GM12878 (cell line): ENCODE data around the gene ARMCX6. TPM values are rescaled to one million over a fixed set of nuclear protein-coding genes. Genes with fewer than 3 reads are reported as not detected.

Source experiments
- ASH2L ChIP-seq: fragments of 300-600, 200-600 bp; sonication (generic); IDR thresholded peaks from 2 replicates; pipeline ENCODE4 v1.6.1; 2017; ENCODE audit warnings: low read depth, mild to moderate bottlenecking, borderline replicate concordance
- ATF3 ChIP-seq: IDR thresholded peaks from 2 replicates; pipeline ENCODE4 v1.6.1; 2011; ENCODE audit warnings: low read depth, mild to moderate bottlenecking, low read length, moderate library complexity, borderline replicate concordance; ENCODE audit errors: extremely low read depth
- BCLAF1 ChIP-seq: fragments of 450-650 bp; IDR thresholded peaks from 2 replicates; pipeline ENCODE4 v1.6.1; 2017; ENCODE audit warnings: antibody characterized with exemption, mild to moderate bottlenecking, moderate library complexity
- CTCF ChIP-seq, 3 experiments: IDR thresholded peaks in 2 of 3; conservative IDR thresholded peaks in 1 of 3; 2 replicates each; pipeline ENCODE4 v1.5.1; 2011; ENCODE audit warnings: low read depth in 3 of 3, low read length in 3 of 3, mild to moderate bottlenecking in 3 of 3, control low read depth in 2 of 3, moderate library complexity in 2 of 3, inconsistent platforms in 1 of 3, mixed read lengths in 1 of 3; ENCODE audit not compliant: control insufficient read depth in 2 of 3, insufficient read depth in 1 of 3; ENCODE audit errors: extremely low read depth in 1 of 3
- KDM1A ChIP-seq: fragments of 200-600 bp; sonication (generic); IDR thresholded peaks from 2 replicates; pipeline ENCODE4 v1.6.1; 2016; ENCODE audit warnings: borderline replicate concordance
- MTA2 ChIP-seq: fragments of 450-650 bp; IDR thresholded peaks from 2 replicates; pipeline ENCODE4 v1.6.1; 2016; ENCODE audit warnings: low read depth, mild to moderate bottlenecking, moderate library complexity
- NFIC ChIP-seq: IDR thresholded peaks from 2 replicates; pipeline ENCODE4 v1.6.1; 2012; ENCODE audit warnings: low read depth, mild to moderate bottlenecking, inconsistent platforms, low read length, moderate library complexity
- NKRF ChIP-seq: fragments of 450-650 bp; conservative IDR thresholded peaks from 2 replicates; pipeline ENCODE4 v1.6.1; 2017; ENCODE audit warnings: mild to moderate bottlenecking, moderate library complexity
- RFX5 ChIP-seq: IDR thresholded peaks from 2 replicates; pipeline ENCODE4 v1.6.1; 2011; ENCODE audit warnings: low read depth, low read length, improper control_type of control experiment
- SIN3A ChIP-seq: IDR thresholded peaks from 2 replicates; pipeline ENCODE4 v1.6.1; 2012; ENCODE audit warnings: low read depth, low read length, improper control_type of control experiment
- SRF ChIP-seq, 2 experiments: IDR thresholded peaks; 2 replicates each; pipeline ENCODE4 v1.6.1; 2011; ENCODE audit warnings: low read depth in 2 of 2, low read length in 2 of 2, mild to moderate bottlenecking in 1 of 2, moderate library complexity in 1 of 2
- polyA plus RNA-seq, 11 experiments: library from polyadenylated mRNA; depleted of rRNA in 4 of 11; unstranded in 6 of 11; stranded (reverse) in 5 of 11; fragments of >200 nt; fragmentation: Nextera tagmentation in 4 of 11; fragmentation: Illumina TruSeq in 1 of 11; extraction: Ambion mirVana in 4 of 11; extraction: Trizol in 1 of 11; gene quantifications; 1 replicate in 1 of 11; 2 replicates in 10 of 11; pipeline versions ENCODE4 v1.2.1 to v1.2.3, GENCODE V29; 2011 to 2016; ENCODE audit warnings: inconsistent platforms in 2 of 11, missing spikeins in 2 of 11, low read depth in 1 of 11
- total RNA-seq, 4 experiments: library from RNA; depleted of rRNA in 3 of 4; stranded (reverse); fragments of >200 nt in 3 of 4; fragmentation: Illumina TruSeq in 1 of 4; extraction: Trizol in 1 of 4; gene quantifications; 2 replicates each; pipeline versions ENCODE4 v1.2.1 to v1.2.3, GENCODE V29; 2013 to 2021

ARMCX6 gene
- total and polyA plus RNA-seq, 10 of the 15 experiments (the other 5 are each of a cell fraction or from before 2014, with no cell fraction given) = 34.7 to 72.3 (median 48.6) TPM

GRCh38 chrX:101617211-101618191, at the start of gene ARMCX6 (continued):
- TF ChIP-seq CTCF (IDR thresholded peaks at IDR 0.05 in 2 of 3, conservative IDR thresholded peaks at IDR 0.05 in 1 of 3; ENCODE audit: control insufficient read depth in 2 of 3, extremely low read depth in 1 of 3, insufficient read depth in 1 of 3, low read depth in 3 of 3, low read length in 3 of 3) = peak; percentile 28 to 51 (median 42); a peak in 4 of 6 replicates
- no peak for TF ChIP-seq NKRF
- no peak for TF ChIP-seq MTA2
- TF ChIP-seq SRF (IDR thresholded peaks at IDR 0.05; ENCODE audit: low read depth in 2 of 2, low read length in 2 of 2) = no peak
- TF ChIP-seq SIN3A = no peak
- no peak for TF ChIP-seq KDM1A
- TF ChIP-seq BCLAF1 = no peak
- no peak for TF ChIP-seq NFIC
- TF ChIP-seq ATF3 = peak; percentile 39; the same call in 1 of the 2 replicates
- TF ChIP-seq ASH2L = no peak
- no peak for TF ChIP-seq RFX5
